Activated T-helper 2 cell treated with anti-CD3 and anti-CD28 coated beads, Interferon-gamma antibody, Interleukin-2, Interleukin-4, amounts not matched to agents 10 μg/mL and 5 μg/mL and 100 μg/mL, durations not matched to agents 14 hours and 24 hours and 36 hours (primary cell): ENCODE results near the gene WASF3. TPM values are rescaled to one million over a fixed set of nuclear protein-coding genes. Genes with fewer than 3 reads are reported as not detected.

Experiments used
- DNase-seq: peaks from one replicate; pipeline ENCODE4 v3.0.0; 2021; ENCODE audit warnings: low spot score
- H3K27ac Mint-ChIP-seq: one replicate; pipeline ENCODE4 v1.8.0; 2021; ENCODE audit warnings: mixed read lengths
- H3K27me3 Mint-ChIP-seq: one replicate; pipeline ENCODE4 v1.8.0; 2021; ENCODE audit warnings: low read depth, mixed read lengths
- H3K36me3 Mint-ChIP-seq: one replicate; pipeline ENCODE4 v1.8.0; 2021; ENCODE audit warnings: low read depth, mixed read lengths
- H3K4me1 Mint-ChIP-seq: one replicate; pipeline ENCODE4 v1.8.0; 2021; ENCODE audit warnings: low read depth, mixed read lengths
- H3K4me3 Mint-ChIP-seq: one replicate; pipeline ENCODE4 v1.8.0; 2021; ENCODE audit warnings: low read depth, mild to moderate bottlenecking, moderate library complexity, mixed read lengths
- H3K9me3 Mint-ChIP-seq: one replicate; pipeline ENCODE4 v1.8.0; 2021; ENCODE audit warnings: mixed read lengths
- intact Hi-C: fragments of 100-400 bp; cut with micrococcal nuclease; formaldehyde crosslinking; loops from one replicate; pipeline ENCODE4 v1.15.1; 2023
- total RNA-seq: library from RNA; stranded (reverse); gene quantifications from 2 replicates; pipeline ENCODE4 v1.2.3, GENCODE V29; 2022

WASF3 gene, protein sequence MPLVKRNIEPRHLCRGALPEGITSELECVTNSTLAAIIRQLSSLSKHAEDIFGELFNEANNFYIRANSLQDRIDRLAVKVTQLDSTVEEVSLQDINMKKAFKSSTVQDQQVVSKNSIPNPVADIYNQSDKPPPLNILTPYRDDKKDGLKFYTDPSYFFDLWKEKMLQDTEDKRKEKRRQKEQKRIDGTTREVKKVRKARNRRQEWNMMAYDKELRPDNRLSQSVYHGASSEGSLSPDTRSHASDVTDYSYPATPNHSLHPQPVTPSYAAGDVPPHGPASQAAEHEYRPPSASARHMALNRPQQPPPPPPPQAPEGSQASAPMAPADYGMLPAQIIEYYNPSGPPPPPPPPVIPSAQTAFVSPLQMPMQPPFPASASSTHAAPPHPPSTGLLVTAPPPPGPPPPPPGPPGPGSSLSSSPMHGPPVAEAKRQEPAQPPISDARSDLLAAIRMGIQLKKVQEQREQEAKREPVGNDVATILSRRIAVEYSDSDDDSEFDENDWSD
- total RNA-seq, result 0.25 and 0.57 TPM in 2 replicates

DNA sequence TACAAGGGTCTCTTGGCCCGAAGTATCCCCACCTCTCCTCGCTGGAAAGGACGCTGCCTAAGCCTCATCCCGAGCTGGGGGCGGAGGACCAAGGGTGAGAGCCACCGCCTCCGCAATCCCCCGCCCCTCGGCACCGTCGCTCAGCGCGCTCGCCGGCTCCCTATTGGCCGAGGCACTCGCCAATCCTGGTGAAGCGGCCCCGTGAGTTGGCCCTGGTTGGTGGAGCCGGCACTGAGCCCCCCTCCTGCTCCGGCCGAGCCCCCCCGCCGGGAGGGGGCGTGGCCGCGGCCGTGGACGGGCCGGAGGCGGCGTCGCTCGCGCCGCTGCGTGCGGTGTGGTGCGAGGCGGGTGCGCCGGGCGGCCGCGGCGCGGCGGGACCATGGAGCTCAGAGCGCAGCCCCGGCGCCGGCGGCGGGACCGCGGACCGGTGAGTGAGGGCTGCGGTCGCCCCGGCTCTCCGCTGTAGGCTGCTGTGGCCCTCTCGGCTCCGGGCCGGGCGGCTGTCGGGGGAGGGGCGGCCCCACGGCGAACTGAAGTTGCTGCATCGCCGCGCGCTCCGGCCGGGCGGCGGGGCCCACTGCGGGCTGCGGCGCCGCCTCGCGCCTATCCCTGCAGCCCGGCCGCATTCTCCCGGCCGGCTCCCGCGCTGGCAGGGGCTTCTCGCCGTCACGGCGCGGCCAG lies at the start of gene WASF3:
Gene WASF3 (plus strand): TSS at position 291 of the 681 bp plus-strand sequence. CDS start 84,588 bp downstream, outside the sequence.
- Mint-ChIP-seq H3K4me3 (peak within 1 kb of the TSS; percentile 65), H3K36me3 (no peaks in the 10 kb centered on the region)
- DNase-seq, result peak; percentile 62

DNA sequence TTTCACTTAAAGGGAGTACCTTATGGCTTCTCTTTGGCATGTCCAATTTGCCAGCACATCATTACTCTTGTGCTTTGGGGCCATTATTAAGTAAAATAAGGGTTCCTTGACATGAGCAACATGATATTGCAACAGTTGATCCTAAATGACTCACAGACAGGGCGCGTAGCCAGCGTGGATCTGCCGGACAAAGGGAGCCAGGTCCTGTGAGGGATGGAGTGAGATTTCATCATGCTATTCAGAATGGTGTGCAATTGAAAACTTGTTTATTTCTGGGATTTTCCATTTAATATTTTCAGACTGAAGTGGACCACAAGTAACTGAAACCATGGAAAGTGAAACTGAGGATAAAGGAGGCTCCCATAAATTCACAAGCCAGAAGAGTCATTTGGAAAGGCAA lies 48.6 kb upstream of the WASF3 start:
- DNase-seq, result no peak
- Mint-ChIP-seq H3K36me3 (no peaks in the 10 kb centered on the region), H3K4me1 (no peaks in the 10 kb centered on the region), H3K27me3 (peaks cover 3% of the 10 kb centered on the region), H3K4me3 (no peak overlapping the region), H3K9me3 (peaks cover 16% of the 10 kb centered on the region), H3K27ac (no peak overlapping the region)
- intact Hi-C loops, result no loop called here

More for the DNA sequence above, at the start of gene WASF3:
- intact Hi-C loops, result loop anchor here (5.0 kb wide), 1 partner anchor 55 kb away; no protein-coding TSS in a partner anchor
- no peaks in the 10 kb centered on the region for H3K9me3 Mint-ChIP-seq
- H3K27ac Mint-ChIP-seq, result no peak within 1 kb of the TSS
- H3K27me3 Mint-ChIP-seq, result peaks cover 40% of the 10 kb centered on the region
- H3K4me1 Mint-ChIP-seq, result peaks cover 7% of the 10 kb centered on the region

DNA sequence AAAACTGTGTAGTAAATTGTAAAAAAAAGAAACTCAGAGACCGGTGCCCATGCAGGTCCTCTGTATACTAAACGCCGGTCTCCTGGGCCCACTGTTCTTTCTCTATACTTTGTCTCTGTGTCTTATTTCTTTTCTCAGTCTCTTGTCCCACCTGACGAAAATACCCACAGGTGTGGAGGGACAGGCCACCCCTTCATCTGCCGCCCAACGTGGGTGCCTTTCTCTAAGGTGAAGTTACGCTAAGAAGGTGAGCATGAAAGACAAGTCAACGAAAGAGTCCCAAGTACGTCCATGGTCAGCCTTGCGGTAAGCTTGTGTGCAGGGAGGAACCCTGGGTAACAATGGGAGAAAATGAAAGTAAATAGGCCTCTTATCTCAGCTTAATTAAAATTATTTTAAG lies 48.0 kb upstream of the WASF3 start:
- Mint-ChIP-seq H3K4me3 (no peak overlapping the region), H3K27ac (no peak overlapping the region), H3K36me3 (no peaks in the 10 kb centered on the region), H3K9me3 (peaks cover 16% of the 10 kb centered on the region), H3K4me1 (no peaks in the 10 kb centered on the region), H3K27me3 (peaks cover 3% of the 10 kb centered on the region)
- intact Hi-C loops, result no loop called here
- no peak for DNase-seq

DNA sequence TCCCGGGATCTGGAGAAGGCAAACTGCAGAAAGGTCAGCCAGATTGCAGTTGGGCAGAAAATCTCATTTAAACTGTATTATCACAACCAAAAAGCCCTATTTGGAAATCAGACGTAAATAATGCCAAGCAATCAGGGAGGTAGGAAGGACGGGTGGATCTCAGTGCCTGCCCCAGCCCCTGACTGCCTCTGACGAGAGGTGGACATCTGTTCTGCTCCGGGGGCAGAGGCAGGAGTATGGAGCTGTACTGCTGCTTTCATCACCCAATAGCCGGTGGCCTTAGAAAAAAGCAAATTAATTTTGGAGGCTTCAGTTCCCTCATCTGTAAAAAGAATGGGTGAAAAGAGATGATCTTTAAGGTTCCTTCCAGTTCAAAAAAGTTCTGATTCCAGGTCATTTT lies 43.6 kb upstream of the WASF3 start:
- no peaks in the 10 kb centered on the region for H3K36me3 Mint-ChIP-seq
- DNase-seq, result no peak
- peaks cover 5% of the 10 kb centered on the region for H3K27me3 Mint-ChIP-seq
- no peaks in the 10 kb centered on the region for H3K4me1 Mint-ChIP-seq
- H3K4me3 Mint-ChIP-seq, result no peak overlapping the region
- H3K9me3 Mint-ChIP-seq, result peaks cover 11% of the 10 kb centered on the region
- H3K27ac Mint-ChIP-seq, result no peak overlapping the region
- intact Hi-C loops, result no loop called here

DNA sequence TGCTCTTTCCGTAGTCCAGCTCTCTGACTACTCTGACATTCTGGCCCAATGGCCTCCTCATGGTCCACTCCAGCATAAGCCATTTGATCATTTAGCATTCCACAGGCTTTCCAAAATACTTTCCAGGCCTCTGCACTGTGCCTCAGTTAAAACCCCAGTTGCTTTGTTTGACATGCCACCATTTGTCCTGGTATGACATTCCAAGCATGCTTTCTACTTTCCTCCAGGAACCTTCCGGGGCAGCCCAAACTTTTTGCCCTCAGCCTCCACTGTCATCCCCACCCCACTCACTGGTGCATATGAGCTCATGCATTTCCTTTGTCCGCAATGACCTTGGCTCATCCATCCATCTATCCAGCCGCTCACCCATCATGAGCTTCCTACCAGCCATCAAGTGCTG lies 41.8 kb upstream of the WASF3 start:
- DNase-seq, result no peak
- Mint-ChIP-seq H3K36me3 (no peaks in the 10 kb centered on the region), H3K9me3 (no peaks in the 10 kb centered on the region), H3K4me3 (no peak overlapping the region), H3K4me1 (no peaks in the 10 kb centered on the region), H3K27me3 (peaks cover 7% of the 10 kb centered on the region), H3K27ac (no peak overlapping the region)
- intact Hi-C loops, result no loop called here

DNA sequence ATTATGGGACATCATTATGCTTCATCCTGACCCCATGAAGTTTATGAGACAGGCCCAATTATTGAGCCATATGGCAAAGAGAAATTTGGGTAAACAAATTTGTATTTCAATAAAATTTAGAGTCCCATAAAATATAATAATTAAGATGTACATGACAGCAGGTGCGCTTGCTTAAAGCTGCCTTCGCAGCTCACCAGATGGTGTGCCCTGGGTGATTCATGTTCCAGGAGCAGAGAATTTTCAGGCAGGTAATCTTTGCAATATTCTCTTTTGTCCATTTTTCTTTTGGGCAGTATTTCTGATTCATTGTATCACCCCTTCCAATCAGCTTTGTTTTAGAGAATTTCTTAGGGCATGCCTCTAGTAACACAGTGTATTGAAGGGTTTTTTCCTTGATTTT lies 39.5 kb upstream of the WASF3 start:
- Mint-ChIP-seq H3K4me1 (no peaks in the 10 kb centered on the region), H3K27me3 (peaks cover 3% of the 10 kb centered on the region)
- intact Hi-C loops, result no loop called here

DNA sequence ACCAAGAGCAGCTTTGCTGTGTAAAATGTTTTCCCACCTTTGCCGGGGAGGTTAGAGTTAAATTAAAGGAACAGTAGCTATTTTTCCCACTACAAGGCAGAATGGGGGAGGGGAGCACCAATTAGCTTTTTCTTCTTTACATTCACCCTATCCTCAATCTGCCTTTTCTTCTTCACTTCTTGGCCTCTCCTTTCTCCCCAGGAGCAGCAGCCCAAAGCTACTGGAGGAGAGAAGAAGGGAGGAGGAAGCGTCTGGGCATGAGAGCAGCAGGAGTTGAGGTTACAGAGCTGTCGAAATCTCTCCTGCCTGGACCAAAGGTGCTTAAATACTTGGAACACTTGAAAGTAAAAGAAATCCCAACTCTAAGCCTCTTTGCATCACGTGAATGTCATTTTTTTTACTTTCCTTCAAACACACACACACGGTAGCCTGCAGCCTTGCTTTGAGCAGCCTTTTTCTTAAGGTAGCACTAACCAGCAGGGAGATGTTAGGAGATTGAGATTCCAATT lies 39.0 kb upstream of the WASF3 start:
- Mint-ChIP-seq H3K27me3 (peaks cover 3% of the 10 kb centered on the region), H3K27ac (no peak overlapping the region), H3K36me3 (no peaks in the 10 kb centered on the region), H3K4me1 (no peaks in the 10 kb centered on the region), H3K9me3 (no peaks in the 10 kb centered on the region), H3K4me3 (no peak overlapping the region)
- DNase-seq, result no peak
- intact Hi-C loops, result no loop called here

More for the DNA sequence above, 39.5 kb upstream of the WASF3 start:
- Mint-ChIP-seq H3K4me3 (no peak overlapping the region), H3K36me3 (no peaks in the 10 kb centered on the region), H3K27ac (no peak overlapping the region), H3K9me3 (no peaks in the 10 kb centered on the region)
- no peak for DNase-seq

DNA sequence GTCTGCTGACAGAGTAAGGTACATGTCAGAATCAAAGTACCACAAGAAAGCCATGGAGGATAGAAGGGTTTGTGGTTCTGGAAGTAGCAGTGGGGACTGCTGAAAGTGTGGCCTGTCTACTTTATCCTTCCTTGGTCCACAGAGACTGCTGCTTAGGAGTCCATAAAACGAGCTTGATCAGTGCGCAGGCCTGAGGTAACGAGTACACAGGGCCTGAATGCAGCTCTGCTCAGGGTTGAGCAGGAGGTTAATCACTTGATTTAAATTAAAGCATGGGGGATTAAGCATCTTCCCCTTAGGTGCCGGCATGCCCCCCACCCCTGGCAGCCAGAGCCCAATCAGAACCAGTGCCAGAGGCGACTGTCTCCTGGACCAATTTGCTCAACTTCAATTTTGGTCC lies 34.9 kb upstream of the WASF3 start:
- H3K9me3 Mint-ChIP-seq, result no peaks in the 10 kb centered on the region
- H3K27me3 Mint-ChIP-seq, result peaks cover 2% of the 10 kb centered on the region
- no peaks in the 10 kb centered on the region for H3K4me1 Mint-ChIP-seq
- no peaks in the 10 kb centered on the region for H3K36me3 Mint-ChIP-seq
- DNase-seq, result no peak
- no peak overlapping the region for H3K4me3 Mint-ChIP-seq
- intact Hi-C loops, result no loop called here
- H3K27ac Mint-ChIP-seq, result no peak overlapping the region

DNA sequence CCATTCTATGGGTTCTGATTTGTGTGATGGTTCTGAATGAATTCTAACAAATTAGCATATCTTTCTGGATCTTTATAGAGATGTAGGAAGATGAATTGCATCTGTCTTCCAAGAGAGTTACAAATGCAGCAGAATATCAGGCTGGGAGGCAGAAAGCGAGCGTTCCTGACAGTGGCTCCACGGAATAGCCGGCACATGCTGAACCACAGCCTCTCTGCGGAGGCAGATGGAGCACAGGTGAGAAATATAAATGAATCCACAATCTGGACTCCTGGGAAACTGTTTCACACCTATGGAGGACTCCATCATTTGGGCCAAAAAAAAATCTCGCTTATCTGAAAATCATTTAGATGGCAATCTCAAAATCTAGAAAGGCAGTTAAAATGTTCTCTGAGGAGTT lies 34.5 kb upstream of the WASF3 start:
- intact Hi-C loops, result no loop called here
- Mint-ChIP-seq H3K4me1 (no peaks in the 10 kb centered on the region), H3K27me3 (peaks cover 2% of the 10 kb centered on the region)

DNA sequence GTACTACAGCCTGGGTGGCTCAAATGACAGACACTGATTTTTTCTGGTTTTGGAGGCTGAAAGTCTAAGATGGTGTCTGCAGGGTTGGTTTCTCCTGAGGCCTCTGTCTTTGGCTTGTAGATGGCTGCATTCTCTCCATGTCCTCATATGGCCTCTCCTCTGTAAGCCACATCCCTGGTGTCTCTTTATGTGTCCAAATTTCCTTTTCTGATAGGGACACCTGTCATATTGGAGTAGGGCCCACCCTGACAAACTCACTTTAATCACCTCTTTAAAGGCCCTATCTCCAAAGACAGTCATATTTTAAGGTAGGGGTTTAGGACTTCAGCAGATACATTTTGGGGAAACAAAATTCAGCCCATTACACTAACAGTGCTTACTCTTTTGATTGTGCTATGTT lies 32.0 kb upstream of the WASF3 start:
- no peaks in the 10 kb centered on the region for H3K36me3 Mint-ChIP-seq
- intact Hi-C loops, result no loop called here

More for the DNA sequence above, 34.5 kb upstream of the WASF3 start:
- Mint-ChIP-seq H3K27ac (no peak overlapping the region), H3K9me3 (no peaks in the 10 kb centered on the region), H3K4me3 (no peak overlapping the region), H3K36me3 (no peaks in the 10 kb centered on the region)
- no peak for DNase-seq

DNA sequence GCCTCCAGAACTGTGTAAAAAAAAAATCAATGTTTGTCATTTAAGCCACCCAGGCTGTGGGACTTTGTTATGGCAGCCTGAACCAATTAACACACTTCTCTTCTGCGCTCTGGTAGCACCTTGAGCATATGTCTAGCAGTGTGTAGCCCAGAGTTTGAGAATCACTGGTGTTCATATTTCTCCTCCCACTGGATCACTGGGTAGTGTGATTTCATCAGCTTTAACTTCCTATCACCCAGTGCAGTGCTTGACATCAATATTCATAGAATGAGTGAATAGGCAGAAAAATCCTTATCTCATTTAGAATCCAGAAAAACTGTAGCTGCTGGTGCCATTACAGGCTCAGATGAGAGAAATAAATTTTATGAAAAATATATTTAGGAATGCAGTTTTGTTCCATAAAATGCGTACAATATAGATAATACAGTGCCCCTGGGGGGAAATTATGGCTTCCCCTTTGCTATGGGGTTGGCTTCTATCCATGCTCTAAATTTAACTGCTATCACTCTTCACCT lies 30.7 kb upstream of the WASF3 start:
- intact Hi-C loops, result no loop called here
- no peaks in the 10 kb centered on the region for H3K9me3 Mint-ChIP-seq
- DNase-seq, result no peak
- H3K4me1 Mint-ChIP-seq, result no peaks in the 10 kb centered on the region
- no peak overlapping the region for H3K4me3 Mint-ChIP-seq
- H3K27ac Mint-ChIP-seq, result no peak overlapping the region
- H3K36me3 Mint-ChIP-seq, result no peaks in the 10 kb centered on the region
- no peaks in the 10 kb centered on the region for H3K27me3 Mint-ChIP-seq

More for the DNA sequence above, 32.0 kb upstream of the WASF3 start:
- no peaks in the 10 kb centered on the region for H3K27me3 Mint-ChIP-seq
- no peaks in the 10 kb centered on the region for H3K9me3 Mint-ChIP-seq
- no peak overlapping the region for H3K4me3 Mint-ChIP-seq
- no peak for DNase-seq
- no peaks in the 10 kb centered on the region for H3K4me1 Mint-ChIP-seq
- no peak overlapping the region for H3K27ac Mint-ChIP-seq

DNA sequence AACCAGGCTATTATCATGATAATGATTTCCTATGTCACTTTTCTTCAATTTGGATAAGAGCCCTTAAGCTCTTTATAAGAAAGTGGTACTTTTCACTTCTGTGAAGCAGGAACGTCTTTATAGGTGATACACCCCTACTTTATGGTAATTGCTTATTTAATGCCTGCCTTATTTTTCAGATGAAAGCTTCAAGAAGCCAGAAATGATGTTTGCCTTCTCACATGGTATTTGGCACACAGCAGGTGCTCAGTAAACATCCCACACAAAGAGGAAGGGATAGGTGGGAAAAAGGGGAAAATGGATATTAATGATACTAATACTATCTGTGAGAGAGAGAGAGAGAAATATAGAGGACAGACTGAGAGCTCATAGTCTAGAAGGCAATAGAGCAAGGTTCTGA lies 29.0 kb upstream of the WASF3 start:
- no peak for DNase-seq
- intact Hi-C loops, result no loop called here
- no peaks in the 10 kb centered on the region for H3K27me3 Mint-ChIP-seq
- H3K4me1 Mint-ChIP-seq, result no peaks in the 10 kb centered on the region
- no peak overlapping the region for H3K4me3 Mint-ChIP-seq
- H3K9me3 Mint-ChIP-seq, result no peaks in the 10 kb centered on the region
- no peak overlapping the region for H3K27ac Mint-ChIP-seq
- no peaks in the 10 kb centered on the region for H3K36me3 Mint-ChIP-seq

DNA sequence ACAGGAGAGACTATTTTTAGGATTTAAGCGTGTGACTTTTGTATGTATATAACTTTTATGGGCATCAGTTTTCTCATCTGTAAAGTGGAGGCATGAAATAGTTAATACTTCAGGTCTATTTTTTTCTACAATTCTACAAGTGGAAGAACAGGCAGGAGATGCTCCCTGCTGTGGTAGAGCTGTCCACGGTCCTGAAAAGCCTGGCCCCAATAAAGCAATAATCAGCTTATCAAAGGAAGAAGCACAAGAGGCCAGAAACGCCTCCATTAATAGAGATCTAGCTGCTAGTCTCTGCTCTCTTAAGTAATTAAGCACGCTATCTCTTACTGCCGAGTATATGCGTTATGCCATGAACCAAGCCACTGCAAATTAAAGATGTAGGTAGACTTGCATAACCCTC lies 28.0 kb upstream of the WASF3 start:
- no peaks in the 10 kb centered on the region for H3K9me3 Mint-ChIP-seq
- DNase-seq, result no peak
- H3K4me3 Mint-ChIP-seq, result no peak overlapping the region
- H3K27me3 Mint-ChIP-seq, result no peaks in the 10 kb centered on the region
- intact Hi-C loops, result no loop called here
- H3K36me3 Mint-ChIP-seq, result no peaks in the 10 kb centered on the region
- H3K27ac Mint-ChIP-seq, result no peak overlapping the region
- H3K4me1 Mint-ChIP-seq, result no peaks in the 10 kb centered on the region
